PC-9 (cell line): ENCODE data around the gene PLXDC2. TPM values are rescaled to one million over a fixed set of nuclear protein-coding genes. Genes with fewer than 3 reads are reported as not detected.

ENCODE experiments used
- BruUV-seq: library from RNA; stranded (reverse); fragments of 400-500 nt; replicated peaks from 2 replicates; lab custom pipeline; 2021; lab: Mats Ljungman, UMichigan
- CTCF ChIA-PET: fragments of 300-600 bp; sonication (Branson Sonifier 250); formaldehyde crosslinking; loops from one replicate; lab custom pipeline; 2022; ENCODE audit warnings: antibody characterized with exemption; lab: Charles Lee
- POLR2A ChIA-PET: fragments of 300-600 bp; sonication (Branson Sonifier 250); formaldehyde crosslinking; loops from one replicate; lab custom pipeline; 2022; ENCODE audit warnings: antibody characterized with exemption; ENCODE audit not compliant: unreplicated experiment; lab: Charles Lee
- DNase-seq, 2 experiments: peaks; one replicate each; pipeline versions ENCODE4 v3.0.0 to v3.0.0-alpha.2; 2015 to 2022; ENCODE audit warnings: mixed read lengths in 1 of 2
- H2AFZ ChIP-seq: fragments of 200-600 bp; sonication (generic); 2 replicates; pipeline ENCODE4 v1.8.1; 2017; ENCODE audit warnings: antibody characterized with exemption
- H3F3A ChIP-seq: fragments of 200-600 bp; sonication (generic); 2 replicates; pipeline ENCODE4 v1.8.1; 2017; ENCODE audit warnings: antibody characterized with exemption, mild to moderate bottlenecking, low read depth; ENCODE audit not compliant: insufficient read depth
- H3K27ac ChIP-seq: fragments of 200-600 bp; sonication (generic); 2 replicates; pipeline ENCODE4 v1.6.1; 2016; ENCODE audit warnings: mixed run types
- H3K27me3 ChIP-seq: fragments of 200-600 bp; sonication (generic); 2 replicates; pipeline ENCODE4 v1.6.1; 2016; ENCODE audit warnings: low read depth, mixed run types; ENCODE audit not compliant: insufficient read depth
- H3K36me3 ChIP-seq: fragments of 200-600 bp; sonication (generic); 2 replicates; pipeline ENCODE4 v1.6.1; 2016; ENCODE audit warnings: low read depth, mixed run types
- H3K4me1 ChIP-seq: fragments of 200-600 bp; sonication (generic); replicated peaks from 2 replicates; pipeline ENCODE4 v1.6.1; 2016; ENCODE audit warnings: mixed run types; ENCODE audit not compliant: insufficient read depth
- H3K4me2 ChIP-seq: fragments of 200-600 bp; sonication (generic); 2 replicates; pipeline ENCODE4 v1.6.1; 2017; ENCODE audit warnings: mixed run types
- H3K4me3 ChIP-seq: fragments of 200-600 bp; sonication (generic); 2 replicates; pipeline ENCODE4 v1.6.1; 2016; ENCODE audit warnings: mixed run types
- H3K79me2 ChIP-seq: fragments of 200-600 bp; sonication (generic); 2 replicates; pipeline ENCODE4 v1.6.1; 2017; ENCODE audit warnings: low read depth, mixed run types
- H3K9me2 ChIP-seq: fragments of 200-600 bp; sonication (generic); 2 replicates; pipeline ENCODE4 v1.8.1; 2017; ENCODE audit warnings: mild to moderate bottlenecking; ENCODE audit not compliant: insufficient read depth
- H3K9me3 ChIP-seq: fragments of 200-600 bp; sonication (generic); 2 replicates; pipeline ENCODE4 v1.8.1; 2016; ENCODE audit warnings: low read depth; ENCODE audit not compliant: insufficient read depth
- H4K20me1 ChIP-seq: fragments of 200-600 bp; sonication (generic); 2 replicates; pipeline ENCODE4 v1.8.1; 2017; ENCODE audit not compliant: insufficient read depth
- EZH2 ChIP-seq: fragments of 200-600 bp; sonication (generic); IDR thresholded peaks from 2 replicates; pipeline ENCODE4 v1.8.0; 2017; ENCODE audit warnings: antibody characterized with exemption, low read depth
- intact Hi-C: fragments of 100-400 bp; cut with micrococcal nuclease; formaldehyde crosslinking; loops from one replicate; pipeline ENCODE4 v1.10.0; 2022; ENCODE audit not compliant: unreplicated experiment
- total RNA-seq: library from RNA; stranded (reverse); gene quantifications from 2 replicates; pipeline ENCODE4 v1.2.3, GENCODE V29; 2021
- TF ChIP-seq, protein P1 (sequence below): fragments of 200-600 bp; sonication (generic); conservative IDR thresholded peaks from 2 replicates; pipeline ENCODE4 v1.6.1; 2017; ENCODE audit warnings: mixed run types, antibody characterized with exemption, mild to moderate bottlenecking, moderate library complexity

PLXDC2 gene
- total RNA-seq, 1 experiment from 2014 or later = not detected

DNA sequence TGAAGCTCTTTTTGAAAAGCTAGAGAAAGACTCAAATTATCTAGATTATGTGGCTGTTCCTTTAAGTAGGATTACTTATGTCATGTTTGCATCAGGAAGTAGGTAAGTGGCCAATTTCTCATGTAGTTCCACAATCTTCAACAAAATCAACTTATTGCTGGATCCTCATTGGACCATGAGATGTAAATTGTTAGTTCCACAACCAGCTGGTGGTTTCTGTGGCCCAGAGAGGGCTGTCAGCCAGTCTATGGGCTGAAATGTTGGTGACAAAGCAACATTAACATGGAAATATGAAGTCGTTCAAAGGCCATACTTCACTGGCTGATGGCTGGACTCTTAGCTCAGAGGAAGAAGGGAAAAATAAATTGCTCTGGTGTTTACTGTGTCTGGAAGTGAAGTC is 157.9 kb downstream of the PLXDC2 start:
- ChIA-PET CTCF (no interaction called here), POLR2A (no interaction called here)
- BruUV-seq = no TSS peak
- Histone ChIP-seq H3K27ac (no peak overlapping the region), H2AFZ (no peak overlapping the region), H3K9me3 (no peaks in the 10 kb centered on the region), H3K27me3 (no peaks in the 10 kb centered on the region), H3K4me1 (no peaks in the 10 kb centered on the region), H4K20me1 (no peaks in the 10 kb centered on the region), H3K4me2 (no peak overlapping the region), H3K79me2 (no peaks in the 10 kb centered on the region), H3K4me3 (no peak overlapping the region), H3F3A (no peaks in the 10 kb centered on the region), H3K9me2 (no peaks in the 10 kb centered on the region), H3K36me3 (no peaks in the 10 kb centered on the region)
- no peak for DNase-seq
- TF ChIP-seq, protein P1, sequence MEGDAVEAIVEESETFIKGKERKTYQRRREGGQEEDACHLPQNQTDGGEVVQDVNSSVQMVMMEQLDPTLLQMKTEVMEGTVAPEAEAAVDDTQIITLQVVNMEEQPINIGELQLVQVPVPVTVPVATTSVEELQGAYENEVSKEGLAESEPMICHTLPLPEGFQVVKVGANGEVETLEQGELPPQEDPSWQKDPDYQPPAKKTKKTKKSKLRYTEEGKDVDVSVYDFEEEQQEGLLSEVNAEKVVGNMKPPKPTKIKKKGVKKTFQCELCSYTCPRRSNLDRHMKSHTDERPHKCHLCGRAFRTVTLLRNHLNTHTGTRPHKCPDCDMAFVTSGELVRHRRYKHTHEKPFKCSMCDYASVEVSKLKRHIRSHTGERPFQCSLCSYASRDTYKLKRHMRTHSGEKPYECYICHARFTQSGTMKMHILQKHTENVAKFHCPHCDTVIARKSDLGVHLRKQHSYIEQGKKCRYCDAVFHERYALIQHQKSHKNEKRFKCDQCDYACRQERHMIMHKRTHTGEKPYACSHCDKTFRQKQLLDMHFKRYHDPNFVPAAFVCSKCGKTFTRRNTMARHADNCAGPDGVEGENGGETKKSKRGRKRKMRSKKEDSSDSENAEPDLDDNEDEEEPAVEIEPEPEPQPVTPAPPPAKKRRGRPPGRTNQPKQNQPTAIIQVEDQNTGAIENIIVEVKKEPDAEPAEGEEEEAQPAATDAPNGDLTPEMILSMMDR = no peak
- TF ChIP-seq EZH2 = no peak
- intact Hi-C loops = no loop called here

DNA sequence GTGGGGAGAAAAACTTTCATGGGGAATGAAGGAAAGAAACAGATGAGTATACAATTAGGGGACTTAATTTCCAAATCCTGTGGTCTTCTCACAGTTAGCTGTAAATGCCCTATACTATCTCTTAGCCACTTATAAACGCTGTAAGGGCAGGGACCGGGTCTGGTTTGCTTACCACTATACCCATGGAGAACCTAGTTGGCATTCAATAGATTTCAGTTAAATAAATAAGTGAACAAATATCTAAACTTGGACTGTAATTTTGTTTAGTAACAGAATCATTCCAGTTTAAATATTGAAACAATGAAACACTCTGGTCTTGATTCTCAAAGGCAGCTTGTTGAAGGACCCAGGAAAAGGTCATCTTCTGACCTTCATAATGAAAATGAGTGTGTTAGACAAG is 158.3 kb downstream of the PLXDC2 start:
- CTCF ChIA-PET = no interaction called here
- Histone ChIP-seq H3K27ac (no peak overlapping the region), H3K79me2 (no peaks in the 10 kb centered on the region), H3K36me3 (no peaks in the 10 kb centered on the region), H3K4me3 (no peak overlapping the region), H2AFZ (no peak overlapping the region), H4K20me1 (no peaks in the 10 kb centered on the region), H3K9me2 (no peaks in the 10 kb centered on the region), H3K4me1 (no peaks in the 10 kb centered on the region), H3K27me3 (no peaks in the 10 kb centered on the region), H3K9me3 (no peaks in the 10 kb centered on the region), H3K4me2 (no peak overlapping the region), H3F3A (no peaks in the 10 kb centered on the region)
- BruUV-seq = no TSS peak
- TF ChIP-seq, protein P1 = no peak
- no peak for TF ChIP-seq EZH2
- POLR2A ChIA-PET = no interaction called here
- intact Hi-C loops = no loop called here
- no peak for DNase-seq

DNA sequence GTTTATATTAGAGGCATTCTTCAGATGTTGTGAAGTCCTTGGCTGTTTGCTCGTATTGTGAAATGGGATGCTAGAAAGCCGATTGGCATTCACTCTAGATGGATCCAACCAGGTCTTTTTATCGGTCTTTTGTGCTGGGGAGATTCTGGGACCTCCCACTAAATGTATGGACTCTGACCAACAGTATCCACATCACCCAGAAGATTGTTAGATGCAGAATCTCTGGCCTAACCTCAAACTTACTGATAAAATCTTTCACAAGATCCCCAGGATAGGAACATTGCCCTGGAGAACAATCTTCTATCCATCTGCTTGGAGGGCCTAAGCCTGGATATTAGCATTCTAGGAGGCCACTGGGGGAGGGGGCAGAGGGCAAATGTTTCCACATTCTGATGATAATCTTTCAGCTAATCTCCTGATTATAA is 160.9 kb downstream of the PLXDC2 start:
- TF ChIP-seq EZH2 = no peak
- TF ChIP-seq, protein P1 = no peak
- H3K4me1 ChIP-seq = no peaks in the 10 kb centered on the region
- no TSS peak for BruUV-seq
- no peaks in the 10 kb centered on the region for H3K27me3 ChIP-seq
- H3K36me3 ChIP-seq = no peaks in the 10 kb centered on the region
- no peak overlapping the region for H2AFZ ChIP-seq
- H4K20me1 ChIP-seq = no peaks in the 10 kb centered on the region
- H3K9me2 ChIP-seq = no peaks in the 10 kb centered on the region
- no peak overlapping the region for H3K27ac ChIP-seq
- H3F3A ChIP-seq = no peaks in the 10 kb centered on the region
- H3K4me3 ChIP-seq = no peak overlapping the region
- no peaks in the 10 kb centered on the region for H3K9me3 ChIP-seq
- H3K79me2 ChIP-seq = no peaks in the 10 kb centered on the region
- H3K4me2 ChIP-seq = no peak overlapping the region
- intact Hi-C loops = no loop called here
- POLR2A ChIA-PET = no interaction called here
- no peak for DNase-seq
- CTCF ChIA-PET = no interaction called here
